H1 (cell line): ENCODE results near the gene CEACAM6. TPM values are rescaled to one million over a fixed set of nuclear protein-coding genes. Genes with fewer than 3 reads are reported as not detected.

Source experiments
- BCL11A ChIP-seq, 2 experiments: IDR thresholded peaks; one replicate each; pipeline ENCODE4 v1.6.1; 2011; ENCODE audit warnings: low read depth in 2 of 2, low read length in 2 of 2, mild to moderate bottlenecking in 2 of 2
- BRCA1 ChIP-seq: IDR thresholded peaks from 2 replicates; pipeline ENCODE4 v1.6.1; 2012; ENCODE audit warnings: low read depth, low read length, improper control_type of control experiment
- GTF2F1 ChIP-seq: IDR thresholded peaks from 2 replicates; pipeline ENCODE4 v1.6.1; 2012; ENCODE audit warnings: low read depth, low read length, improper control_type of control experiment, borderline replicate concordance
- MAX ChIP-seq: IDR thresholded peaks from 2 replicates; pipeline ENCODE4 v1.6.1; 2012; ENCODE audit warnings: inconsistent platforms
- RXRA ChIP-seq: IDR thresholded peaks from 2 replicates; pipeline ENCODE4 v1.6.1; 2011; ENCODE audit warnings: low read depth, mild to moderate bottlenecking, low read length, moderate library complexity; ENCODE audit not compliant: insufficient read depth
- SAP30 ChIP-seq: fragments of 300-600 bp; sonication (generic); IDR thresholded peaks from 2 replicates; pipeline ENCODE4 v1.7.1; 2012; ENCODE audit warnings: low read length, moderate library complexity, mild to moderate bottlenecking, inconsistent platforms; ENCODE audit not compliant: insufficient read depth, insufficient replicate concordance
- SIX5 ChIP-seq: IDR thresholded peaks from 2 replicates; pipeline ENCODE4 v1.6.1; 2011; ENCODE audit warnings: mild to moderate bottlenecking, low read depth, low read length
- ZNF274 ChIP-seq: IDR thresholded peaks from 2 replicates; pipeline ENCODE4 v1.7.0; 2012; ENCODE audit warnings: low read length, borderline replicate concordance; ENCODE audit errors: extremely low read depth
- polyA plus RNA-seq, 7 experiments: library from polyadenylated mRNA; depleted of rRNA in 3 of 7; stranded (reverse) in 5 of 7; unstranded in 2 of 7; fragments of >200 nt in 5 of 7; fragments of 200-250 nt in 2 of 7; gene quantifications; 1 replicate in 5 of 7; 2 replicates in 1 of 7; 4 replicates in 1 of 7; pipeline versions ENCODE4 v1.2.1 to v1.2.3, GENCODE V29; 2011 to 2013; ENCODE audit warnings: missing spikeins in 2 of 7, mixed read lengths in 2 of 7
- total RNA-seq: library from RNA; stranded (reverse); fragmentation: NEBNext Ultra II Directional; extraction: Animal tissue kit (Norgen Biotek cat#: 25700); gene quantifications from 2 replicates; pipeline ENCODE4 v1.2.1, GENCODE V29; 2021
- TF ChIP-seq, protein P1 (sequence below), 3 experiments: IDR thresholded peaks; 1 replicate in 2 of 3; 2 replicates in 1 of 3; pipeline versions ENCODE4 v1.5.1 to v1.6.1; 2011; ENCODE audit warnings: low read length in 3 of 3, mild to moderate bottlenecking in 3 of 3, inconsistent platforms in 2 of 3, low read depth in 1 of 3, moderate library complexity in 1 of 3; ENCODE audit not compliant: insufficient read depth in 1 of 3; ENCODE audit errors: control extremely low read depth in 1 of 3

The CEACAM6 gene
- total and polyA plus RNA-seq, 2 of the 8 experiments (the other 6 are each of a cell fraction or from before 2014, with no cell fraction given): not detected

- TF ChIP-seq ZNF274: no peak
- TF ChIP-seq MAX: no peak
- TF ChIP-seq, protein P1, sequence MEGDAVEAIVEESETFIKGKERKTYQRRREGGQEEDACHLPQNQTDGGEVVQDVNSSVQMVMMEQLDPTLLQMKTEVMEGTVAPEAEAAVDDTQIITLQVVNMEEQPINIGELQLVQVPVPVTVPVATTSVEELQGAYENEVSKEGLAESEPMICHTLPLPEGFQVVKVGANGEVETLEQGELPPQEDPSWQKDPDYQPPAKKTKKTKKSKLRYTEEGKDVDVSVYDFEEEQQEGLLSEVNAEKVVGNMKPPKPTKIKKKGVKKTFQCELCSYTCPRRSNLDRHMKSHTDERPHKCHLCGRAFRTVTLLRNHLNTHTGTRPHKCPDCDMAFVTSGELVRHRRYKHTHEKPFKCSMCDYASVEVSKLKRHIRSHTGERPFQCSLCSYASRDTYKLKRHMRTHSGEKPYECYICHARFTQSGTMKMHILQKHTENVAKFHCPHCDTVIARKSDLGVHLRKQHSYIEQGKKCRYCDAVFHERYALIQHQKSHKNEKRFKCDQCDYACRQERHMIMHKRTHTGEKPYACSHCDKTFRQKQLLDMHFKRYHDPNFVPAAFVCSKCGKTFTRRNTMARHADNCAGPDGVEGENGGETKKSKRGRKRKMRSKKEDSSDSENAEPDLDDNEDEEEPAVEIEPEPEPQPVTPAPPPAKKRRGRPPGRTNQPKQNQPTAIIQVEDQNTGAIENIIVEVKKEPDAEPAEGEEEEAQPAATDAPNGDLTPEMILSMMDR (IDR thresholded peaks at IDR 0.05; ENCODE audit: control extremely low read depth in 1 of 3, insufficient read depth in 1 of 3, low read depth in 1 of 3, low read length in 3 of 3): no peak
- TF ChIP-seq SAP30: no peak
- no peak for TF ChIP-seq SIX5
- TF ChIP-seq BRCA1: no peak
- no peak for TF ChIP-seq BCL11A (IDR thresholded peaks at IDR 0.05; ENCODE audit: low read depth in 2 of 2, low read length in 2 of 2)
- TF ChIP-seq GTF2F1: no peak
- TF ChIP-seq RXRA: no peak
- TF ChIP-seq, all 59 proteins: peak for 0
These were observed 43.7 kb upstream of the CEACAM6 start (continued) for GRCh38 chr19:41711376-41712261.
